Calu3 (cell line): ENCODE measurements around the gene PLA2R1. TPM values are rescaled to one million over a fixed set of nuclear protein-coding genes. Genes with fewer than 3 reads are reported as not detected.

Experiments
- BruUV-seq: library from RNA; stranded (reverse); fragments of 400-500 nt; replicated peaks from 2 replicates; lab custom pipeline; 2021; lab: Mats Ljungman, UMichigan
- CTCF ChIA-PET: fragments of 300-600 bp; sonication (Branson Sonifier 250); formaldehyde crosslinking; loops from one replicate; lab custom pipeline; 2022; ENCODE audit warnings: antibody characterized with exemption; lab: Charles Lee
- DNase-seq: peaks from one replicate; pipeline ENCODE4 v3.0.0; 2022
- H3K27ac Mint-ChIP-seq: one replicate; pipeline ENCODE4 v1.8.0; 2022; ENCODE audit warnings: mixed read lengths; ENCODE audit not compliant: unreplicated experiment
- H3K27me3 Mint-ChIP-seq: one replicate; pipeline ENCODE4 v1.8.0; 2022; ENCODE audit warnings: mixed read lengths; ENCODE audit not compliant: unreplicated experiment
- H3K36me3 Mint-ChIP-seq: one replicate; pipeline ENCODE4 v1.8.0; 2022; ENCODE audit warnings: mild to moderate bottlenecking, moderate library complexity, mixed read lengths; ENCODE audit not compliant: insufficient read depth, unreplicated experiment
- H3K4me1 Mint-ChIP-seq: one replicate; pipeline ENCODE4 v1.8.0; 2022; ENCODE audit warnings: mild to moderate bottlenecking, low read depth, mixed read lengths; ENCODE audit not compliant: unreplicated experiment
- H3K4me3 Mint-ChIP-seq: one replicate; pipeline ENCODE4 v1.8.0; 2022; ENCODE audit warnings: mild to moderate bottlenecking, low read depth, moderate library complexity, mixed read lengths; ENCODE audit not compliant: unreplicated experiment
- H3K9me3 Mint-ChIP-seq: one replicate; pipeline ENCODE4 v1.8.0; 2022; ENCODE audit warnings: low read depth, mixed read lengths; ENCODE audit not compliant: unreplicated experiment
- CTCF ChIP-seq: fragments of 200-600 bp; IDR thresholded peaks from one replicate; pipeline ENCODE4 v1.8.0; 2022; ENCODE audit warnings: antibody characterized with exemption; ENCODE audit not compliant: unreplicated experiment
- intact Hi-C: fragments of 100-400 bp; cut with micrococcal nuclease; formaldehyde crosslinking; loops from one replicate; pipeline ENCODE4 v1.10.0; 2022; ENCODE audit not compliant: unreplicated experiment
- total RNA-seq: library from RNA; stranded (reverse); gene quantifications from 2 replicates; pipeline ENCODE4 v1.2.3, GENCODE V29; 2022

The PLA2R1 gene
- total RNA-seq, 1 experiment from 2014 or later = 5.8 TPM

GRCh38 chr2:160022162-160022561 lies 40.3 kb downstream of the PLA2R1 start:
- CTCF ChIA-PET = interaction anchor here (0.7 kb wide), 1 partner anchor 44 kb away, joined by 3 read pairs; no protein-coding TSS in a partner anchor
- peaks cover 10% of the 10 kb centered on the region for H3K4me1 Mint-ChIP-seq
- no peaks in the 10 kb centered on the region for H3K36me3 Mint-ChIP-seq
- no peak for TF ChIP-seq CTCF
- intact Hi-C loops = no loop called here
- H3K27ac Mint-ChIP-seq = no peak overlapping the region
- no peak for DNase-seq
- H3K4me3 Mint-ChIP-seq = no peak overlapping the region
- no TSS peak for BruUV-seq
- H3K27me3 Mint-ChIP-seq = no peaks in the 10 kb centered on the region
- H3K9me3 Mint-ChIP-seq = peaks cover 2% of the 10 kb centered on the region

GRCh38 chr2:160019374-160020090 lies 42.9 kb downstream of the PLA2R1 start:
- no peaks in the 10 kb centered on the region for H3K27me3 Mint-ChIP-seq
- H3K9me3 Mint-ChIP-seq = peaks cover 2% of the 10 kb centered on the region
- BruUV-seq = no TSS peak
- CTCF ChIA-PET = interaction anchor here (1.1 kb wide), 1 partner anchor 57 kb away, joined by 3 read pairs; no protein-coding TSS in a partner anchor
- TF ChIP-seq CTCF = no peak
- H3K36me3 Mint-ChIP-seq = no peaks in the 10 kb centered on the region
- intact Hi-C loops = no loop called here
- no peak overlapping the region for H3K4me3 Mint-ChIP-seq
- peaks cover 10% of the 10 kb centered on the region for H3K4me1 Mint-ChIP-seq
- no peak overlapping the region for H3K27ac Mint-ChIP-seq
- no peak for DNase-seq

GRCh38 chr2:160015746-160016145 lies 46.7 kb downstream of the PLA2R1 start:
- Mint-ChIP-seq H3K4me1 (peaks cover 10% of the 10 kb centered on the region), H3K27ac (no peak overlapping the region), H3K4me3 (no peak overlapping the region), H3K36me3 (no peaks in the 10 kb centered on the region), H3K9me3 (no peaks in the 10 kb centered on the region), H3K27me3 (no peaks in the 10 kb centered on the region)
- TF ChIP-seq CTCF = no peak
- DNase-seq = no peak
- intact Hi-C loops = no loop called here
- BruUV-seq = no TSS peak
- CTCF ChIA-PET = no interaction called here

GRCh38 chr2:160014227-160014626 lies 48.2 kb downstream of the PLA2R1 start:
- H3K4me3 Mint-ChIP-seq = no peak overlapping the region
- no peak overlapping the region for H3K27ac Mint-ChIP-seq
- no peak for DNase-seq
- no peaks in the 10 kb centered on the region for H3K27me3 Mint-ChIP-seq
- no peak for TF ChIP-seq CTCF
- BruUV-seq = no TSS peak
- CTCF ChIA-PET = interaction anchor here (0.6 to 0.7 kb wide), 2 partner anchors 141 to 144 kb away, joined by 3 to 4 read pairs; no protein-coding TSS in a partner anchor
- no peaks in the 10 kb centered on the region for H3K36me3 Mint-ChIP-seq
- peaks cover 1% of the 10 kb centered on the region for H3K4me1 Mint-ChIP-seq
- intact Hi-C loops = no loop called here
- no peaks in the 10 kb centered on the region for H3K9me3 Mint-ChIP-seq
